ENCODE results near the gene VN1R5. TPM values are rescaled to one million over a fixed set of nuclear protein-coding genes. Genes with fewer than 3 reads are reported as not detected.
"Not testable (repeated sequence)": the region's sequence is repeated elsewhere in the genome, so short reads cannot be mapped to it uniquely, and the experiment has no call there.

VN1R5 gene
- total RNA-seq, 1 donor from 2014 or later: not detected

GRCh38 chr1:247212012-247212411 is 43.9 kb upstream of the VN1R5 start:
- Histone ChIP-seq H3K27ac (no peak overlapping the region), H3K9me3 (no peaks in the 10 kb centered on the region), H3K27me3 (no peaks in the 10 kb centered on the region), H3K36me3 (no peaks in the 10 kb centered on the region), H3K4me3 (no peak overlapping the region), H3K4me1 (peaks cover 28% of the 10 kb centered on the region)
- TF ChIP-seq CTCF (IDR thresholded peaks at IDR 0.05): no peak
- no peak for TF ChIP-seq POLR2A (IDR thresholded peaks at IDR 0.05)
- no peak for TF ChIP-seq POLR2AphosphoS5 (IDR thresholded peaks at IDR 0.05; ENCODE audit: insufficient read depth in 1 of 2, low read depth in 1 of 2)
- DNase-seq (ENCODE audit: extremely low spot score in 2 of 2): no peak
- intact Hi-C loops (cut with DNase I): no loop called here

- Histone ChIP-seq H3K4me3 (no peak overlapping the region), H3K27ac (no peak overlapping the region), H3K36me3 (no peaks in the 10 kb centered on the region), H3K9me3 (no peaks in the 10 kb centered on the region), H3K4me1 (peaks cover 22% of the 10 kb centered on the region), H3K27me3 (no peaks in the 10 kb centered on the region)
- TF ChIP-seq POLR2A (IDR thresholded peaks at IDR 0.05): no peak
- no peak for TF ChIP-seq POLR2AphosphoS5 (IDR thresholded peaks at IDR 0.05; ENCODE audit: insufficient read depth in 1 of 2, low read depth in 1 of 2)
- TF ChIP-seq CTCF (IDR thresholded peaks at IDR 0.05): no peak
- intact Hi-C loops (cut with DNase I): no loop called here
- no peak for DNase-seq (ENCODE audit: extremely low spot score in 2 of 2)
Measured at GRCh38 chr1:247212627-247213617, 43.0 kb upstream of the VN1R5 start.

- Histone ChIP-seq H3K9me3 (no peaks in the 10 kb centered on the region), H3K27me3 (no peaks in the 10 kb centered on the region), H3K4me3 (no peak overlapping the region), H3K4me1 (no peaks in the 10 kb centered on the region), H3K27ac (no peak overlapping the region), H3K36me3 (no peaks in the 10 kb centered on the region)
- TF ChIP-seq POLR2A (IDR thresholded peaks at IDR 0.05) (no peak), CTCF (IDR thresholded peaks at IDR 0.05) (no peak), POLR2AphosphoS5 (IDR thresholded peaks at IDR 0.05; ENCODE audit: insufficient read depth in 1 of 2, low read depth in 1 of 2) (no peak)
- intact Hi-C loops (cut with DNase I): no loop called here
- DNase-seq (ENCODE audit: extremely low spot score in 2 of 2): no peak
Measured at GRCh38 chr1:247216261-247216660, 39.6 kb upstream of the VN1R5 start.

GRCh38 chr1:247218121-247218651 is 37.7 kb upstream of the VN1R5 start:
- Histone ChIP-seq H3K9me3 (no peaks in the 10 kb centered on the region), H3K4me1 (no peaks in the 10 kb centered on the region), H3K36me3 (no peaks in the 10 kb centered on the region), H3K27ac (no peak overlapping the region), H3K27me3 (no peaks in the 10 kb centered on the region), H3K4me3 (no peak overlapping the region)
- intact Hi-C loops (cut with DNase I): no loop called here
- no peak for DNase-seq (ENCODE audit: extremely low spot score in 2 of 2)
- TF ChIP-seq CTCF (IDR thresholded peaks at IDR 0.05) (no peak), POLR2AphosphoS5 (IDR thresholded peaks at IDR 0.05; ENCODE audit: insufficient read depth in 1 of 2, low read depth in 1 of 2) (no peak), POLR2A (IDR thresholded peaks at IDR 0.05) (no peak)

GRCh38 chr1:247220280-247220679 is 35.6 kb upstream of the VN1R5 start:
- intact Hi-C loops (cut with DNase I); H3K27me3 ChIP-seq; H3K36me3 ChIP-seq; H3K9me3 ChIP-seq; H3K4me1 ChIP-seq; H3K4me3 ChIP-seq; DNase-seq (ENCODE audit: extremely low spot score in 2 of 2); H3K27ac ChIP-seq: not testable (repeated sequence)
